Fibroblast of pulmonary artery (primary cell): ENCODE data around the gene TPO.

Experiments
- DNase-seq: peaks from one replicate; pipeline ENCODE4 v3.0.0-alpha.2; 2010; ENCODE audit warnings: low read depth
- H3K4me3 ChIP-seq: replicated peaks from 2 replicates; pipeline ENCODE4 v1.5.1; 2011; ENCODE audit warnings: low read depth, mild to moderate bottlenecking, control low read depth, low read length, moderate library complexity
- TF ChIP-seq, protein P1 (sequence below): IDR thresholded peaks from 2 replicates; pipeline ENCODE4 v1.5.1; 2011; ENCODE audit warnings: mild to moderate bottlenecking, control low read depth, low read length, inconsistent platforms; ENCODE audit errors: missing control alignments

The TPO gene

DNA sequence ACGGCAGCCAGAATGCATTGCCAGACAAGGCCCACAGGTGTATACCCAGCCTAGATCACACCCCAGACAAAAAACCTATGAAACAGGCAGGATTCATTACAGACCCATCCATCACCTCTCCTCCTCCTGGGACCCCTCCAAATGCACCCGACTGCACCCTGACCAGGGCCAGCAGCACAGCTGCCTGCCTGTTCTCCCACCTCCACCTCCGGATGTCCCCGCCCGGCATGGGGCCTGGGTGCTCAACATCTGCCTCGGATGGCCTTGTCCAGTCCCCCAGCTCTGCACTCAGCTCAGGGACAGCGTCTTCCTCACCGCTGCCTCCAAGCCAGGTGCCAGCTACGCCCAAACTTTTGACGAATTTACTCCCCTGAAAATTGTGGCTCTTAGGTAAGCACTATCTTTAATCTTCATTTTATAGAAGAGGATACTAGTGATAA, 91.1 kb downstream of the TPO start:
- TF ChIP-seq, protein P1, sequence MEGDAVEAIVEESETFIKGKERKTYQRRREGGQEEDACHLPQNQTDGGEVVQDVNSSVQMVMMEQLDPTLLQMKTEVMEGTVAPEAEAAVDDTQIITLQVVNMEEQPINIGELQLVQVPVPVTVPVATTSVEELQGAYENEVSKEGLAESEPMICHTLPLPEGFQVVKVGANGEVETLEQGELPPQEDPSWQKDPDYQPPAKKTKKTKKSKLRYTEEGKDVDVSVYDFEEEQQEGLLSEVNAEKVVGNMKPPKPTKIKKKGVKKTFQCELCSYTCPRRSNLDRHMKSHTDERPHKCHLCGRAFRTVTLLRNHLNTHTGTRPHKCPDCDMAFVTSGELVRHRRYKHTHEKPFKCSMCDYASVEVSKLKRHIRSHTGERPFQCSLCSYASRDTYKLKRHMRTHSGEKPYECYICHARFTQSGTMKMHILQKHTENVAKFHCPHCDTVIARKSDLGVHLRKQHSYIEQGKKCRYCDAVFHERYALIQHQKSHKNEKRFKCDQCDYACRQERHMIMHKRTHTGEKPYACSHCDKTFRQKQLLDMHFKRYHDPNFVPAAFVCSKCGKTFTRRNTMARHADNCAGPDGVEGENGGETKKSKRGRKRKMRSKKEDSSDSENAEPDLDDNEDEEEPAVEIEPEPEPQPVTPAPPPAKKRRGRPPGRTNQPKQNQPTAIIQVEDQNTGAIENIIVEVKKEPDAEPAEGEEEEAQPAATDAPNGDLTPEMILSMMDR, result no peak
- DNase-seq, result no peak
- no peak overlapping the region for H3K4me3 ChIP-seq

- DNase-seq, result no peak
- H3K4me3 ChIP-seq, result no peak overlapping the region
- TF ChIP-seq, protein P1, result no peak
Observed at GRCh38 chr2:1505031-1505441, 91.8 kb downstream of the TPO start.

DNA sequence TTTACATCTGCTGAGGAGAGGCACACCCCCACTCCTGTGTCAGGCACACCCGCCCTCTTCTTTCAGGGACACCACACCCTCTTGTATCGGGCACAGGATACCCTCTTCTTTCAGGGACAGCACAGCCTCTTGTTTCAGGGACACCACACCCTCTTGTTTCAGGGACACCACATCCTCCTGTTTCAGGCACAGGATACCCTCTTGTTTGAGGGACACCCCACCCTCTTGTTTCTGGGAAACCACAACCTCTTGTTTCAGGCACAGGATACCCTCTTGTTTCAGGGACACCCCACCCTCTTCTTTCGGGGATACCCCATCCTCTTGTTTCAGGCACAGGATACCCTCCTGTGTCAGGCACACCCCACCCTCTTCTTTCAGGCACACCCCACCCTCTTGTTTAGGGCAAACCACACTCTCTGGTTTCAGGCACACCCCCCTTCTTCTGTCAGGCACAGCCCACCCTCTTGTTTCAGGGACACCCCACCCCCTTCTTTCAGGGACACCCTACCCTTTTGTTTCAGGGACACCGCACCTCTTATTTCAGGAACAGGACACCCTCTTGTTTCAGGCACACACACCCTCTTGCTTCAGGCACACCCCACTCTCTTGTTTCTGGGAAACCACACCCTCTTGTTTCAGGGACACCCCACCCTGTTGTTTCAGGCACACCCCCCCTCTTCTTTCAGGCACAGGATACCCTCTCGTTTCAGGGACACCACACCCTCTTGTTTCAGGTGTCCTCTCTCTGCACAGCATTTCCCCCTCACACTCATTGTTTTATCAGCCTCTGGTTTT, 96.2 kb downstream of the TPO start:
- TF ChIP-seq, protein P1, result no peak
- no peak for DNase-seq
- no peak overlapping the region for H3K4me3 ChIP-seq

DNA sequence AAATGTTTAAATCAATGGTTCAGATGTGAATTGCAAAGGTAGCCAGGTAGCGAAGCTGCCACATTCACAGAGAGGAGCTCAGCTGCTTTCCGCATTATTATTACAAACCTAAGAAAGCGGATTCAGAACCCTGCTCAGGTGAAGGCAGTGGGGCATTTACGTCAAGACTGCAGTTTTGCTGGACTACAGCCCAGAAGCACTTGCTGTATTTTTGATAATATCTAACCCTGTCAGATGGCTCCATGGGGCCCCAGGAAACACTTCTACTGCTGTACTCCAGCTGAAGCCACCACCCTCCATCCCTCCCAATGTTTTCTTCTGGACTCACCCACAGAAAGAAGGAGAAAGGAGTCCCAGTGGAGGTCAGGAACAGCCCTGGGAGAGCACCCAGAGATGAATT, 96.9 kb downstream of the TPO start:
- no peak for DNase-seq
- no peak overlapping the region for H3K4me3 ChIP-seq
- TF ChIP-seq, protein P1, result no peak

DNA sequence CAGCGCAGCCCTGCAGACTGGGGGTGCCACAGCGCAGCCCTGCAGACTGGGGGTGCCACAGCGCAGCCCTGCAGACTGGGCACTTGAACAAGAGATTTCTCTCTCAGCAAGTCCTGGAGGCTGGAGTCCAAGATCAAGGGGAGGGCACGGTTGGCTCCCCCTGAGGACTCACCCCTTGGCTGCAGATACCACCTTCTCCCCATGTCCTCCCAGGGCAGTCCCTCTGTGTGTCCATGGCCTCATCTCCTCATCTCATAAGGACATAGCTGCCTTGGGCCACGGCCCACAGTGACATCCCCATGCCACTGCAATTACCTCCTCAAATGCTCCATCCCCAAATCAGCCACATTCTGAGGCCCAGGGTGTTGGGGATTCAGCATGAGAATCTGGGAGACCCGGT, 98.2 kb downstream of the TPO start:
- TF ChIP-seq, protein P1, result no peak
- H3K4me3 ChIP-seq, result no peak overlapping the region
- no peak for DNase-seq

- TF ChIP-seq, protein P1, result no peak
- no peak for DNase-seq
- no peak overlapping the region for H3K4me3 ChIP-seq
Observed at GRCh38 chr2:1512321-1513289, 99.3 kb downstream of the TPO start.
